LHCN-M2 (cell line): Measurements from ENCODE around the gene HSPA12B. TPM values are rescaled to one million over a fixed set of nuclear protein-coding genes. Genes with fewer than 3 reads are reported as not detected.

ENCODE experiments used
- DNase-seq: peaks from one replicate; pipeline ENCODE4 v3.0.0-alpha.2; 2012; ENCODE audit warnings: low read depth
- total RNA-seq: library from RNA; depleted of rRNA; stranded (reverse); fragments of >200 nt; gene quantifications from 2 replicates; pipeline ENCODE4 v1.2.3, GENCODE V29; 2014

HSPA12B gene
- total RNA-seq, 1 experiment from 2014 or later, result not detected

DNA sequence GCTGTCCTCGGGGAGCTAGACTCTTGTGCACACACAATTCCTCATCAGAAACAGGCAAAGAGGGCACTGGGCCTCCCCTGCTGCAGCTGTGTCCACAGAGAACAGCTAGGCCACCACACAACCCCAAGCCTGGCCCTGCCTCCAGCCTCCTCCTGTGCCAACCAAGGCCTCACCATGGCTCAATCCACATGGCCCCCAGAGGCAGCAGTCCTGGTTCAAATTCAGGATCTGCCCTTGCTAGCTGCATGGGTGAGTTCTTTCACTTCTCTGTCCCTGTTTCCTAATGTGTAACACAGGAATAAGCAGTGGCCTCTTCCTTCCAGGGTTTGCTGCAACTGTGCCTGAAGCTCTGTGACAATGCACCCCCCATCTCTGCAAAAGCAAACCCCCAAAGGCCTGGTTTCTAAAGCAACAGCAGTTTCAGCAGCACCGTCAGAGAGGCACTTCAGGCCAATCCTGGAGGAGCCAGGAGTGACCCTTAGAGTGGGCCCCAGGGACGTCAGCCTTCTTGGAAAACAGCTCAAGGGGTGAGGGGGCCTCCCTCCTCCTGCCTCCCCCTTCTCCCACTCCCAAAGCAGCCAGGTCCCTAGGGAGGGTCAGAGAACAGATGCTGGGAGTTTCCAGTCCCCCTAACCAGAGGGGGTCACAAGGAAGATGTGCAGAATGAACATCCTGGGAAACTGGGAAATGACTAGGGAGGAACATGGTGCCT is 32.8 kb downstream of the HSPA12B start:
- no peak for DNase-seq

DNA sequence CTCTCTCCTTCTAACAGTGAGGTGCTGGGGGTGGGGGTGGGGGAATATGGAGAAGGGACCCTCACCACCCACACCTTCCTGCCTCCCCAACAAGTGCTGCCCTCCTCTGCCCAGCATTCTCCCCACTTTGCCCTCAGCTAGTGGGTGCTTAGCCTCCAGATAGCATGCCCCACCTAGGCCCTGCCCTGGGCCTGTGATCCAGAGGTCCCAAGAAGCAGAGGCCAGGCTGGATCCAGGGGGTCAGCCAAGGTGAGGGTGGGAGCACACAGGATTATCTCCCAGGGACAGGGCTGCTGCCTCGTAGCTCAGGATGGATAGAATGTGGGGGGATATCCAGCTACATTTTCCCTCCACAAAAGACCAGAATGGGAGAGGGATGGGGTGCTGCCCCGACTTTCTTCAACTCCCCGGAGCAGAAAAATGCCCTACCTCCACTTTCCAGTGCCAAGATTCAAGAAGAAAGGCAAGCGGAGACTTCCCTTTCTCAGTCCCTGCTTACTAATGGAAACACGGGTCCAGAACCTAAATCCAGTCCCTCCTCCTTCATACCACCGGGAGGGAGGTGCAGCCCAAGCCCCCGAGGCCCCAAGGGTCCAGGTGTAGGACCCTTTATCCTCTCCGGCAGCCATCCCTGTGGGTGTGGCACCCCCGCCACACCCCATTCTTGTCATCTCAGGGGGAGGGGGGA is 34.1 kb downstream of the HSPA12B start:
- no peak for DNase-seq

DNA sequence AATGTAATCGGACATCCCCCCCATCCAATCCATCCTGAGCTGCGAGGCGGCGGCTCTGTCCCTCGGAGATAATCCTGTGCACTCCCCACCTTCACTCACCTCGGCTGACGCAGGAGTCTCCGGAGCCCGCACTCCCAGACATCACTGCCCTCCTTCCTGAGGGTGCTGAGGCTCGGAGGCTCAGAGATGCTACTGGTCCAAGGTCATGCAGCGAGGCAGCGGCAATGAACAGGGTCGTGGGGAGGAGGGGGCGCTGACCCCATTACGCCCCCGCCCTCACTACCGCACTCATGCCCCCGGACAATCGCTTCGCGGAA is 34.6 kb downstream of the HSPA12B start:
- no peak for DNase-seq

DNA sequence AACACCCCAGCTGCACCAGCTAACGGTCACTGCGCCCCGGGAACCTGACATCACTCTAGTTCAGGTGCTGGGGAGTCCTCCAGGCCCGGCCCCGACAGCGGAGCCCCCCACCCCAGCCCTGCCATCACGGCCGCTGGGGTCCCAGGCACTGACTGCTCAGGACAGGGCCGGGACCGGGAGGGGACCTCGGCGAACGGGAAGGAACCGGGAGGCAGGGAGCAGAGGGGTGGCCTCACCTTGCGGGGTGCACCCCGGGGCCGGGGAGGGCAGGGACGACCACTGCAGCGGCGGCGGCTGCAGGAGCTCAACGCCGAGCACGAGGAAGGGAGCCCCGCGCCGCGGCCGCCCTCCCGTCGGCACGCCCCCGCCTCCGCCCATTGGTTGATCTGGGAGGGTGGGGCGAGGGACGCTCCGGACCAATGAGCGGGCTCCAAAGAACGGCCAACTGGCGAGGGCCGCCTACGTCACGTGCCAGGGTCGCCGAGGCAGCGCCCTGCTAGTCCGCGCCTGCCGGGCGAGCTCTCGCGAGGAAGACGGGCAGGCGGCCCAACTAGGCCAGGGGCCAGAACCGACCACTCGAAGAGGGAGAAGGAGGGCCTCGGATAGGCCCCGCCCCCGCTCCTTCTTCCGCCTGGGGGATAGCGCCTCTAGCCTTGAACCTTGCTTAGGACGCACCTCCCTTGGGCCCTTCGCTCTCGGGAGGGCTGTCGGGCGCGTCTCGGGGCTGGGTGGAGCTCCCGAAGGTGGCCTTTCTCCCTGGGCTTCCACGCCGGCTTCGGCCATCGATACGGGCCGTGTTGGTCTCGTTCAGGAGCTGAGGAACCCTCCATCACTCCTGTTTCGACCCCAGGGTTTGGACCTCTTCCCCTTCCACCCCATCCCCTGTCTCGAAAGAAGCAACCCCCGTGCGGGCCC is 35.2 kb downstream of the HSPA12B start, which contains the start of gene ADISSP:
TSS of gene ADISSP (minus strand) at position 327 of the 915 bp plus-strand sequence. CDS start 7,653 bp downstream, outside the sequence.
- peak; percentile 98 for DNase-seq

DNA sequence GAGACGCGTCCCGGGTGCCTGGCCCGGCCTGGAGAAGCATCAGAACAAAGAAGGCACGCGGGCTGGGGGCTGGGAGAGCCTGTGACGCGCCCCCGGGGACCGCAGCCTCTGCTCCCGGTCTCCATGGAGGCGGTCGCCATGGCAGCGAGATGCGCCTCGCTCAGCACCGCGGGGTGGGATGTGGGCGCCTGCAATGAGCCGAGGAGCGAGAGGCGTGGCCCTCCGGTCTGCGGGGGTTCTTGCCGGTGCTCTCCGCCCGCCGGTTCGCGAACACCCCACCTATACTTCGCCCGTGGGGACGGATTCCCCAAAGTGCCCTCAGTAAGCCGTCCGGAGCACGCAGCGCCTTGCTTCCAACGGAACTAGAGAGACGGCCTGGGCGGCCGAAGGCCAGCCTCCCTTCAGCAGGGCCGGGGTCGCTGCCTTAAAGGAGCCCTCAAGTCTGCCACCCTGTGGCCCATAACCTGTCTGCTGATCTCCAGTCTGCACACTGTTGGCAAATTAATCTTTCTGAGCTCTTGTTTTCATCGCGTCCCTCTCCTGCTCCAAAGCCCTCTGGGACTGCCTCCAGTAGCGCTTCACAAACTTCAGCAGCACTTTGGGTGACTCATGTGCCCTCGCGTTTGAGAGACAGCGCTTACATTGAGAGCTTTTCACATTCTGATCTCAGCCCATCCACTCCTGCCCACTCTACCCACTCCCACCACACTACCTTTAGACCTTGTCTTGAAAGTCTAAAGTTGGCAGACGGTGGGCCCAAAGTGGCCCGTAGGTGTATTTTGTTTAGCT is 36.1 kb downstream of the HSPA12B start:
- DNase-seq, result peak; percentile 85

DNA sequence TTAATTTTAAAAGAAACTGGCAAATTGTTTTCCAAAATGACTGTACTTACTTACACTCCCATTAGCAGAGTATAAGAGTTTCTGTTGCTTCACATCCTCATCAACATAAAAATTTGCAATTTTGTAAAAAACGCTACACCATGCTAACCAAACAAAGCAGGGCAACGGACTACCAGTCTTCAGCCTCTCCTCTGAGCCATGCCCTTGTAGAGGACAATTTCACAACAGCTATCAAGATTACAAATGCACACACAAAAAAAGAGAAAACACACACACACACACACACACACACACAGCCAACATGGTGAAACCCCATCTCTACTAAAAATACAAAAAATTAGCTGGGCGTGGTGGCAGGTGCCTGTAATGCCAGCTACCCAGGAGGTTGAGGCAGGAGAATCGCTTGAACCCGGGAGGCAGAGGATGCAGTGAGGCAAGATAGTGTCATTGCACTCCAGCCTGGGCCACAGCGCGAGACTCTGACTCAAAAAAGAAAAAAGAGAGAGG is 39.1 kb downstream of the HSPA12B start:
- DNase-seq, result no peak

DNA sequence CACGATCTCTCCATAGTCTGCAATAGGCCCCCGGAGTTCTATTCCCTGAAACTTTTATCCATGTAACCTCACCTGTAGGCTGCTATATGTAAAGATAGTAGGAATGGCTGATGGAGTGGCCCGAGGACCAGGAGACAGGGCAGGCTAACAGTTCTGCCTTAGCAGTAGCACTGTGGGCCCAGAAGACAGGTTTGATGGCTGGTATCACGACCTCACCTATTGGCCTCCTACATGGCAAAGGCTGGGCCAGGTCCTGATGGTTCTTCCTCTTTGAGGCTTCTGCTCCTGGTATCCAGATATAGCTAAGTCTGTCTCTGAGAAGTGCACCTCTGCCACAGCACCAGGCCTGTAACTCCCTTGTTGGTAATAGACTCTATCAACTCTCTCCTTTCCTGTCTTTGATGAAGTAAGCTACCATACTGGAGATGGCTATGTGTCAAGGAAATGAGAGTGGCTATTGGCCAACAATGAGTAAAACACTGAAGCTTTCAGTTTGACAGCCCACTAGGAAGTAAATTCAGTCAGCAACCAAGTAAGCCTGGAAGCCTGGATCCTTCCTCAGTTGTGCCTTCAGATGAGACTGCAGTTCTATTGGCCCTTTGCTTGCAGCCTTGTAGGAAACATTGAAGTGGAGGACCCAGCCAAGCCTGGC is 43.1 kb downstream of the HSPA12B start:
- no peak for DNase-seq

DNA sequence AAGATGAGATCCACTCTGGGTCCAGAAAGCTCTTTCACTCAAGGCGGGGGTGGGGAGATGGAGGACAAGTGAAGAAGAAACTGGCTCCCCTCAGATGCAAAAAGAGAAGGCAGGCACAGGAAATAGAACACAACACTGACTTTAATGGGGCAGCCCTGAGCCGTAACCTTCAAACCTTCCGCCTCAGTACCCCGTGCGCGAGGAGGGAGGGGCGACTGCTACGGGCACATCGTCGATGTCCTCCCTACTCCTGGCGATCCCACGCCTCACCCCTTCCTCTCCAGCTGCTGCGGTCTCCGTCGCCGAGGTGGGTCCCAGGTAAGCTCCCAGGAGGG is 44.9 kb downstream of the HSPA12B start:
- no peak for DNase-seq

DNA sequence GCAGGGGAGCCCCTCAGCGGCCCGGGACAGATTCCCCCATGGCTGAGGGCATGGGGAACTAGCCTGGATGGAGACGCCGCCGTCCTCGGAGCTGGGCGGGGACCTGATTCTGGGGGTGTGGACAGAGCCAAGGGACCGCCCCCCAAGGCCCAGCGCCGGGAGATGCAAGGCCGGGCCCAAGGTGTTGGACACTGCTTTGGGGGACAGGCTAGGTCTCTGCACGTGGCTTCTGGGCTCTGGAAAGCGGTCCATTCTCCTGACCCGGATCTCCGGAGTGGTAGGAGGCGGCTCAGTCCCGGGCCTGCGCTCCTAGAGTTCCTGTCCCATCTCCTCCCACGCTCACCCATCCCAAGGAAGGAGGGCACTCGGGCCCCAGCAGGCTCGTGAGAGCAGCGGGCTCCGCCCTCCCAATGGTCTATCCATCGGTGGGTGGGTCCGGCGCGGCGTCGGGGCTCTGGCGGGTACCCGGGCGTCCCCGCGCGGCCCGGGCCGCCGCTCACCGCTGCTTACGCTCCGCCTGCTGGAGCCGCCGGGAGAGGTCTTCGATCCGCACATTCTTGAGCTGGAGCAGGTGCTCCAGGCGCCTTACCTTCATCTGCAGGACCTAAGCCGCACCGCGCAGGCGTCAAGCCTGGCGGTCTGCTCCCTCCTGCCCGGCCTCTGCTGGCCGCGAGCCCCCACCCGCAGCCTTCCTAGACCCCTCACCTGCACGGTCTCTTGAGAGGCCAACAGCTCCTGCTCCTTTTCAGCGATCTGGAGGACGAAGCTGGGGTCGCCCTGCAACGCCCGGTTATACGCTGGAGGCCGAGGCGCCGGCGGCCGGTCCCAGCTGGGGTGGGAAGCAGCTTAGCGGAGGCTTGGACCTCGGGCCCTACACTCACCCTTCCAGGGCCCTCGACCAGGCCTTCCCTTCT is 45.5 kb downstream of the HSPA12B start:
- DNase-seq, result peak; percentile 33

DNA sequence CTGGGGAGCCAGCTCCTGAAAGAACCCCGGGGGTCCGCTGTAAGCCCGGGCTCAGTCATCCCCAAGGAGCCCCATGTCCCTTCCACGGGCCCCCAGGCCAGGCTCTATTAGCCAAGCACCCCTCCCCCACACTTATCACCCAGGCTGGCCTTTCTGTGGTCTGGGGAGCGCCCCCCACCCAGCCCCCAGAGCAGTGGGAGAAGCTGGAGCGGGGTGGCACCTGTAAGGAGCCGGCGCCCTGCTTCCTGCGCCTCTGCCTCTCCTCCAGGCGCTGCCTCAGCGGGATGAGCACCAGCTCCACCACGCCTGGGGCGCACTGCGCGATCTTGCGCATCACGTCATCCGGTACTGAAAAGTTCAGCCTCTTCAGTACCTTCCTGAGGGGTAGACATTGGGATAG is 46.5 kb downstream of the HSPA12B start:
- no peak for DNase-seq

DNA sequence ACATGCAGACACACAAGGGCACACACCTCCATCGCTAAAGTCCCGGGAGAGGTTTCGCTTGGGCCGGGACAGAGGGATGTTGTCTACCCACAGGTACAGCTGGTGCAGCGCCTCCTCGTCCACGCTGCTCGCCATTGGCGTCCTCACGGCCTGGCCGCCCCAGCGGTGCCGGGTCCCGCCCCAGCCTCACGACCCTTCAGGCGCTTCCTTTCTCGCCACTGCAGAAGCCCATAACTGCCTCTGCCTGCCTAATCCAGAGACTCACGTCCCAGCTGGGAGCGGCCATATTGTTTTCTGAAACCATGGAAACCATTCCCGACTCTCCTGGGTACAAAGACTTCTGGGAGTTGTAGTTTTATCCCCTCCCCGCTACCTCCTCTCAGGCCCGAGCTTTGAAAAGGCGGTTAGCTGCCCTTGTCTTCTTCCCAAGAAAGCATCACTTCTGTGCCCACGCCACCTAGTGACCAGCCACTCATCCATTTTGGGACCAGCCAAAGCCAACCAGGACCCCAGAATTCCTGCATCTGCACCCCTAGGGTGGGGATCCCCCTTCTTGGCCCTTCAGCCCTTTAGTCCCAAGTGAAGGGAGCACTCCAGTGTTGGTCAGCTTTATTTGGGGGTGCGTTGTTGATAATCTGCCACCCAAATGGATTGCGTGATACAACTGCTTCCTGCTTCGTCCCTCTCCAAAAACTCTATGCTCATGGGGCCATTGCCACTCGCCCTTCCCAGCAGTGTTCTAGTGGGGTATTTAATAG is 48.8 kb downstream of the HSPA12B start, which contains the start of gene SPEF1:
TSS of gene SPEF1 (minus strand) at position 296 of the 758 bp plus-strand sequence. CDS start at position 135, 161 bp downstream.
- DNase-seq, result peak; percentile 95

DNA sequence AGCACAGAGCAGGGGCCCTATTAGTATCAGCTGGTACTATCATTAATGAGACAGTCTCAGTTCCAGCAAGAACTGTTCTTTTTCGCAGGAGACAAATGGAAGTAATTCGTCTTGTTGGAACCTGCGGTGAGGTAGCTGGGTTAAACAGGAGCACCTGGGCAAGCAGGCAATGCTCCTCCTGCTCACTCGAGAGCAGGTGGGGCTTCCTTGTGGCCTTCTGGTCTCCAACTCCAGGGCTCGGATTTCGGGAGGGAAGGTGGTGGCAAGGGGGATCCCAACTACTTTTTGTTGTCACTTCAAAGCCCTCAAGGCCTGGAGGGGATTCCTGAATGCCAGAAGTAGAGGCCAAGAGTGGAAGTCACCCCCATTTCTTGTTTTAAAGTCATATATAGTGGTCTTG is 50.1 kb downstream of the HSPA12B start:
- DNase-seq, result no peak

DNA sequence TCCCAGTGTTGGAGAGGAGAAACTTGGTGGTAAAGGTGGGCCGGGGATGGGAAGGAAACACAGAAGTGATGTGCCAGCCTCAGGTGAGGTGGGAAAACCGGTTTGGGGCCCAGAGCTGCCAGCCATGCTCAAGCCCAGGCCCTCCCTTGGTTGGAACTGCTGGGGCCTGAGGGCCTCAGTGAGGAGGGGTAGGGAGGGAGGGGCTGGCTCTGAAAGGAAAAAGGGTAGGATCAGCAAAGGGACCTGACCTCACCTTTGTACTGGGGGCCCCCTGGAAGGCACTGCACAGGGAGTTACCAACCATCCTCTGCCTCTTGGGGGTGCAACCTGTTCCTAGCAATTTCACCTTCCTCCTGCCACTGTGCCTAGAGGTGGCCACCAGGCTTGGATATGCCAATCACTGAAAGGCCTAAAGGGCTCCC is 50.6 kb downstream of the HSPA12B start:
- DNase-seq, result no peak

DNA sequence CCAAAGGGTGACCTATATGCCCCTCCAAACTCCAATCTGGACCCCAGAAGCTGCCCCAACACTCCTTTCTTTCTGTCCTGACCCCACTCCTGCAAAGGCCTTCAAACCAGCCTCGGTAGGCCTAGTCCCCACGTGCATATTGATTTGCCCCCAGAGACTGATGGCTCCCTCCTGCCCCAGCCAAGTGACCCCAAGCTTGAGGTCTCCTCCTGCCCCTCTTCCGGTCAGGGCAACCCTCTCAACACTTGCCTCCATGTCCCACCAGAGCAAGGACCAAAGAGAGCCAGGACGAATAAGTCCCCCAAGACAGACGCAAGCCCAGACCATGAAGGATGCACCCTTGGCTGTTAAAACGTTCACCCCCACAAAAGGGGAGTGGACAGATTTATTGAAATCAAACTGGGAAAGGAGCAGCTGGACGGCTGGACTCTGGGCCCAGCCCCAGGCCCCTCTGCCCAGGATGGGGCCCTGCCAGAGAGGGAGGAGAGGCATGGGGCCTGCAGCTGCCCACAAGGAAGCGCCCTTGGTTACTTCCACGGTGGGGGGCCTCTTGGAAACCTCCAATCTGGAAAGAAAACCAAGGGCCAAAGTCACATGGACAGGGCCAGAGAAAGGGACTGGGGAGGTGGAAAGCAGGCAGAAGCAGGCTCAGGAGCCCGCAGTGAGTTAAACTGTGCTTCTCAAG is 51.2 kb downstream of the HSPA12B start:
- DNase-seq, result no peak

DNA sequence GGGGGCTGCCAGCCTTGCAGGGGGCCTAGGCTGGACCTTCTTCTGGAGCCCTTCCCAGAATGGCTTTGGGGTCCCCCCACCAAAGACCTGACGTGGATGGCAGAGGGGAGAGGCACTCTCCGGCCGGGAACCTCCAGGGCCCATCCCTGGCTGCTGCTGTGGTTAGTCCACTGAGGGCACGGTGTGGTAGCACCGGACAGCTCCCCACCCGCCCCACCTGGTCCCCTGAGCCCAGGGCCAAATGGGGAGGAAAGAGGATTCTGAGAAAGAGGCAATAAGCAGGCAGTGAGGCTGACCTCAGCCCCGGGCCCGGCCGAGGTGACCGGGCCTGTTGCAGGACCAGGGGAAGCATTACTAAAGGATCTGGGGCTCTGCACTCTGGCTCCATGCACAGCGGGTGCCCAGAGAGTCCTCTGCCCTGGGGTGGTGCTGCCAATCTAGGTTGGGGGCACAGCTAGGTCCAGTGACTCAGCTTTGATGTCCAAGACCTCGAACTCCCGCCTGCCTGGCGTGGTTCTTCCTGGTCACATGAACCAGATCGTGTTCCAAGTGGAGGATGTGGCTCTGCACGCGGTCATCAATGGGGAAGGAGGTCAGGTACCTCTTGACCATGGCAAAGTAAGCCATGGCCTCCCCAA is 51.9 kb downstream of the HSPA12B start:
- peak; percentile 66 for DNase-seq

DNA sequence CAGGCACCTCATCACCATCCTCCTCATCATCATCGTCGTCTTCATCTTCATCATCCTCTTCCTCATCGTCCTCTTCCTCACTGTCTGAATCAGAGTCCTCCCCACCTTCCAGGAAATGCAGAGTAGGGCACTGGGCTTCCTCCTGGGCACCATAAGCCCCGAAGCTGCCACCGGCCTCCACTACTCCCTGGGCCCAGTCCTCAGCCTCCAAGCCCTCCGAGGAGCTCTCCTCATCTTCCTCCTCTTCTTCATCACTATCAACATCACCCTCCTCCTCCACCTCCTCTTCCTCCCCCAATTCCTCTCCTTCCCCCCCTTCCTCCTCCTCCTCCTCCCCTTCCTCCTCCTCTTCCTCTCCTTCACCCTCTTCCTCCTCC is 52.4 kb downstream of the HSPA12B start:
- no peak for DNase-seq

DNA sequence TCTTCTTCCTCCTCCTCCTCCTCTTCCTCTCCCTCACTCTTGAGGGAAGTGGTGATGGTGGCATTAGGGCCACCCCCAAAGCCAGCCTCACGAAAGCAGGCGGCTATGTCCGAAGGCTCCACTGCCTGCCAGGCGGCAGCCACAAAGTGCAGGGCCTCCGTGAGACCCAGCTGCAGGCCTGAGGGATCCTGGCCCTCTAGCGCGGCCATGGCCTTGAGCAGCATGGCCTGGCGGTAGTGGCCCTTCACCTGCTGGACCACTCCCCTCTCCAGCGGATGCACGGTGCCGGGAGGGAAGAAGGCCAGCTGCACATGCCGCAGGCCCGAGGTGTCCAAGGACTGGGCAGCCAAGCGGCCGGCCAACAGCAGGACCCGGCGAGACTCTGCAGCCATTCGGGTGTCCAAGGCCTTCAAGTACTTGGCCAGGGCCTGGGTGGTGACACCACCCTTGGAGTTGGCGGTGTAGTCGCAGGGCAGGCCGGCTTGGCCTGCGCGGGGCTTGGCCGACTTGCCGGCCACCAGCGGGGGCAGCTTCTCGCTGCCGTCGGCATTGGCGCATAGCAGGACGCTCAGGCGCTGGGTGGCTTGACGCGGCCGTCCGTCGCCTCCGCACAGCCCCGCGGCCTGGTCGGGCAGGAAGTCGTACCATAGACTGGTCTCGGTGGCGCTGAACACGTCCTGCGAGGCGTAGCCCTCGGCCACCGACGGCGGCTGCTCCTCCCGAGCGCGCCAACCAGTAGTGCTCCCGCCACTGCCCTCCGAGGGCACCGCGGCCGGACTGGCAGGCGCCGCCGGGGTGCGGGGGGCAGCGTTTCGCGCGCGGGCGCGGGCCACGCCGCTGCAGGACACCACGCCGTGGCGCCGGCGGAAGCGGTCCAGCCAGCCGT is 53.0 kb downstream of the HSPA12B start:
- no peak for DNase-seq
